22Rv1 (cell line): ENCODE data around the gene UBL3.

Source experiments
- H3K27ac ChIP-seq: fragments of 450-650 bp; 2 replicates; pipeline ENCODE4 v1.5.1; 2017
- ZFX ChIP-seq: fragments of 450-650 bp; IDR thresholded peaks from 2 replicates; pipeline ENCODE4 v1.6.1; 2017; ENCODE audit warnings: antibody characterized with exemption, borderline replicate concordance
- TF ChIP-seq, protein P1 (sequence below): fragments of 450-650 bp; IDR thresholded peaks from 2 replicates; pipeline ENCODE4 v1.5.1; 2017; ENCODE audit warnings: mild to moderate bottlenecking

The UBL3 gene

GRCh38 chr13:29750183-29750530 lies 100.3 kb downstream of the UBL3 start:
- TF ChIP-seq, protein P1, sequence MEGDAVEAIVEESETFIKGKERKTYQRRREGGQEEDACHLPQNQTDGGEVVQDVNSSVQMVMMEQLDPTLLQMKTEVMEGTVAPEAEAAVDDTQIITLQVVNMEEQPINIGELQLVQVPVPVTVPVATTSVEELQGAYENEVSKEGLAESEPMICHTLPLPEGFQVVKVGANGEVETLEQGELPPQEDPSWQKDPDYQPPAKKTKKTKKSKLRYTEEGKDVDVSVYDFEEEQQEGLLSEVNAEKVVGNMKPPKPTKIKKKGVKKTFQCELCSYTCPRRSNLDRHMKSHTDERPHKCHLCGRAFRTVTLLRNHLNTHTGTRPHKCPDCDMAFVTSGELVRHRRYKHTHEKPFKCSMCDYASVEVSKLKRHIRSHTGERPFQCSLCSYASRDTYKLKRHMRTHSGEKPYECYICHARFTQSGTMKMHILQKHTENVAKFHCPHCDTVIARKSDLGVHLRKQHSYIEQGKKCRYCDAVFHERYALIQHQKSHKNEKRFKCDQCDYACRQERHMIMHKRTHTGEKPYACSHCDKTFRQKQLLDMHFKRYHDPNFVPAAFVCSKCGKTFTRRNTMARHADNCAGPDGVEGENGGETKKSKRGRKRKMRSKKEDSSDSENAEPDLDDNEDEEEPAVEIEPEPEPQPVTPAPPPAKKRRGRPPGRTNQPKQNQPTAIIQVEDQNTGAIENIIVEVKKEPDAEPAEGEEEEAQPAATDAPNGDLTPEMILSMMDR = no peak
- H3K27ac ChIP-seq = no peak overlapping the region

DNA sequence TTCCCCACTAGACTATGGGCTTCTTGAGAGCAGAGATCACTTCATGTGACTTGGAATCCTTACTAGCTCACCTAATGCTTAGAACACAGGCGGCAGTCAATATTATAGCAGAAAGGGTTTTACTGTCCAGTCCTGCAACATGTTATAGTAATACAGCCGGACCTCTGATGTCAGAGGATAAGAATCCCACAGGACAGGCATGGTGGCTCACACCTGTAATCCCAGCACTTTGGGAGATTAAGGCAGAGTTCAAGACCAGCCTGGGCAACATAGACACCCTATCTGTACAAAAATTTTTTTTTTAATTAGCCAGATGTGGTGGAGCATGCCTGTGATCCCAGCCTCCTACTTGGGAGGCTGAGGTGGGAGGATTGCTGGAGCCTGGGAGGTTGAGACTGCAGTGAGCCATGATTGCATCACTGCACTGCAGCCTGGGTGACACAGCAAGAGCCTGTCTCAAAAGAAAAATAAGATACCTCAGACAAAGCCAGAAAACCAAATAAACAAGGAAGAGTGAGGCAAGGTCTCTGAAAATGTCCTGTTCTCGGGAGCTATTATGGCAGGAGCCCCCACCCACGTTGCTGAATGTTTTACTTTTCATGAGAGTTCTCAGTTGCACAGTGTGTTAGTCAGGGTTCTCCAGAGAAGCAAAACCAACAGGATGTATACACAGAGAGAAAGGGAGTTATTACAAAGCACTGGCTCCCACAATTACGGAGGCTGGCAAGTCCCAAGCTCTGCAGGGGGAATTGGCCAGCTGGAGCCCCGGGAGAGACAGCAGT lies 100.8 kb downstream of the UBL3 start:
- no peak overlapping the region for H3K27ac ChIP-seq
- no peak for TF ChIP-seq ZFX
- TF ChIP-seq, protein P1 = no peak

- TF ChIP-seq, protein P1 = no peak
- no peak for TF ChIP-seq ZFX
- H3K27ac ChIP-seq = no peak overlapping the region
These were observed 102.3 kb downstream of the UBL3 start for GRCh38 chr13:29748097-29748496.

DNA sequence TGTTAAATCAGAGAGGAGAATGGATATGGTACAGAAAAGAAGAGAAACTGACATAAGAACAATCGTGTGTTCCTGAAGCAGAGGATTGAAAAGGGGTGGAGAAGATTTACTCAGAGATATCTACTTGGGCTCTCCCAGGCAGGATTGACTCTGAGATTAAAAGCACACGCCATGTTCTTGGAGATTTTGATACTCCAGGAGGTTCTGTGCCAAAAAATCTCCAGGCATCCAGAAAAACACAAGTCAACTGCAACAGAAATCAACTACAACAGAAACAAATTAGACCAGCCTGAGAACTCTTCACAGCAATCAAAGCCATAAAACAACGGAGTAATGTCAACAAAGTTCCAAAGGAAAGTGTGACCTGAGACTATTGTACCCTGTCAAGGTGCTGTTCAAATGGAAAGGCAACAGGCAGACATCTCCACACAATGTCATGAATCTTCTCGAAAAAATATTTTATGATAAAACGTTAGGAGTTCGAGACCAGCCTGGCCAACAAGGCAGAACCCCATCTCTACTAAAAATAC lies 104.2 kb downstream of the UBL3 start:
- TF ChIP-seq ZFX = no peak
- TF ChIP-seq, protein P1 = no peak
- no peak overlapping the region for H3K27ac ChIP-seq

DNA sequence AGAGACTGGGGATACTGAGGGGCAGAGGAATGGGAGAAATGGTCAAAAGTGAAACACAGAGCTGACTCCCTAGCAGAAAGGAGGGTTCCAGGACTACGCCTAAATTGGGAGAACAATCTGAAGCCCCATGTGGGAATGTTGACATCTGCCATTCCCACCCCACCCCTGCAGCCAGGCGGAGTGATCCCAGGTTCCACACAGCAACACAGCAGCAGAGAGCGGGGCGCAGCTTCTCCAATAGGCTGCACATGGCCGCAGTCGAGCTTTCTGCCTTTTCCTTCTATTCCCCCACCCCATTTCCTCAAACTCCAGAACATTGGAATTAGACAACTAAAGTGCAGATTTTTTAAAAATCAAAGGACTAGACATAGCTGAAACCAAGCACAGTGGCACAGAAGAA lies 104.7 kb downstream of the UBL3 start:
- no peak overlapping the region for H3K27ac ChIP-seq
- TF ChIP-seq ZFX = no peak
- TF ChIP-seq, protein P1 = no peak

GRCh38 chr13:29743201-29743786 lies 107.1 kb downstream of the UBL3 start:
- TF ChIP-seq, protein P1 = no peak
- no peak for TF ChIP-seq ZFX
- H3K27ac ChIP-seq = peak overlapping the region; percentile 70

DNA sequence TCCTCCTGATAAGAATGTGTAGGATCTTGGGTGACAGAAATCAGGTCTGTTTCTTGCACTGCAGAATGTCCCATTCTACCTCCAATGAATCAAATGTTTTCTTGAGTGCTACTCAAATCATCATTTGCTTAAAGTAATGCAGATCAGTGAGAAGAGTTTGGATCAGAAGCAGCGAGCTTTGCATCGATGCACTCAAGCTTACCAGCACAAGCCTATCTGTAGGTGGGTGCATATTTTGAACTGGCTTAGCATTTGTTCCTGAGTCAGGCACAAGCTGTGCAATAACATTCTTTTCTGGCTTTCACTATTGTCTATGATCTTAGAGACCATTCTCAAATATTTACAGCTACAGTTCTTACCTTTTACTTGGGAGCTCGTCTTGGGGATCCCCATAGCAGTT lies 109.5 kb downstream of the UBL3 start:
- TF ChIP-seq ZFX = no peak
- TF ChIP-seq, protein P1 = no peak

More for the DNA sequence above, 109.5 kb downstream of the UBL3 start:
- H3K27ac ChIP-seq = no peak overlapping the region
